OCI-LY1 (cell line): ENCODE measurements around the gene RNF227.

Experiments used
- CTCF ChIP-seq: fragments of 200-600 bp; sonication (generic), shearing (Covaris generic); IDR thresholded peaks from 2 replicates; pipeline ENCODE4 v1.5.1; 2017; ENCODE audit warnings: mild to moderate bottlenecking, antibody characterized with exemption, low read length, moderate library complexity, mixed read lengths
- EZH2 ChIP-seq: fragments of 200-600 bp; sonication (generic), shearing (Covaris generic); IDR thresholded peaks from 2 replicates; pipeline ENCODE4 v1.8.0; 2017; ENCODE audit warnings: borderline replicate concordance, mixed run types, mild to moderate bottlenecking, antibody characterized with exemption, low read length, moderate library complexity, mixed read lengths

- TF ChIP-seq CTCF (no peak), EZH2 (no peak)
These were observed 27.2 kb upstream of the RNF227 start for GRCh38 chr17:7943291-7943690.
